Measurements from ENCODE around the gene RUVBL2. TPM values are rescaled to one million over a fixed set of nuclear protein-coding genes. Genes with fewer than 3 reads are reported as not detected.
"Not testable (repeated sequence)": the region's sequence is repeated elsewhere in the genome, so short reads cannot be mapped to it uniquely, and the experiment has no call there.

Gene RUVBL2
- total RNA-seq, 4 donors from 2014 or later, result 80.5 to 131 (median 118) TPM

DNA sequence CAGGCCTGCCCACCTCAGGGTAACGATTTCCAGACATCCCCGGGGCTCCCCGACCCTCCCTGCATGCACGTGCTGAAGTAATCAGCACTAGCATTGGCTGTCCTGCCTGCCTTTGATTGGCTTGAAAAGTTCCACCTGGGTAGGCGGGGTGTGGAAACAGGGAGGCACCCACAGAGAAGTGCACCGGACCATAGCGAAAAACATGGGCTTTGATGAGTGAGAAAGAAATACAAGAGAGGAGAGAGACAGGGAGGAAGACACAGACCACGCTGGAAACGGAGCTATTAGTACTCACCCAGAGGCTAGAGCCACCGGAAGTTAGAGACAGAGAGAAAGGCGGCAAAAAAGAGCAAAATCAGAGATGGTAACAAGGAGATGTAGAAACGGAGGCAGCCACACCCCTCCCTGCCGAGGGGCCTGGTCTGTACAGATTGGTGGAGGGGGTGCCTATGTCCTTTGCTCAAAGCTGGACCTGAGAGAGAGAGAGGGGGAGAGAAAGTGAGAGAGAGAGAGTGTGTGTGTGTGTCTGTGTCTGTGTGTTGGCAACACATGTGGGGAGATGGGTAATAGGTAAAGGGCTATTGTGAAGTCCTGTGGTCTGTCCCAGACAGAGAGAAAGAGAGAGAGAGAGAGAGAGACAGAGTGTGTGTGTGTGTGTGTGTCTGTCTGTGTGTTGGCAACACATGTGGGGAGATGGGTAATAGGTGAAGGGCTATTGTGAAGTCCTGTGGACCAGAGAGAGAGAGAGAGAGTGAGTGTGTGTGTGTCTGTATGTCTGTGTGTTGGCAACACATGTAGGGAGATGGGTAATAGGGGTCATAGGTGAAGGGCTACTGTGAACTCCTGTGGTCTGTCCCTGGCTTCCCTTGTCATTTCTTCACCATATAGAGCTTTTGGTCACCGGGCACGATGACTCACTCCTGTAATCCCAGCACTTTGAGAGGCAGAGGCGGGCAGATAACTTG lies 27.5 kb downstream of the RUVBL2 start:
- whole genome bisulfite sequencing, 2 donors, result 28 to 32% methylated on average over 16 of the region's 16 CpGs
- intact Hi-C loops (cut with DNase I), result no loop called here
- DNase-seq, result no peak
- TF ChIP-seq, protein P1, sequence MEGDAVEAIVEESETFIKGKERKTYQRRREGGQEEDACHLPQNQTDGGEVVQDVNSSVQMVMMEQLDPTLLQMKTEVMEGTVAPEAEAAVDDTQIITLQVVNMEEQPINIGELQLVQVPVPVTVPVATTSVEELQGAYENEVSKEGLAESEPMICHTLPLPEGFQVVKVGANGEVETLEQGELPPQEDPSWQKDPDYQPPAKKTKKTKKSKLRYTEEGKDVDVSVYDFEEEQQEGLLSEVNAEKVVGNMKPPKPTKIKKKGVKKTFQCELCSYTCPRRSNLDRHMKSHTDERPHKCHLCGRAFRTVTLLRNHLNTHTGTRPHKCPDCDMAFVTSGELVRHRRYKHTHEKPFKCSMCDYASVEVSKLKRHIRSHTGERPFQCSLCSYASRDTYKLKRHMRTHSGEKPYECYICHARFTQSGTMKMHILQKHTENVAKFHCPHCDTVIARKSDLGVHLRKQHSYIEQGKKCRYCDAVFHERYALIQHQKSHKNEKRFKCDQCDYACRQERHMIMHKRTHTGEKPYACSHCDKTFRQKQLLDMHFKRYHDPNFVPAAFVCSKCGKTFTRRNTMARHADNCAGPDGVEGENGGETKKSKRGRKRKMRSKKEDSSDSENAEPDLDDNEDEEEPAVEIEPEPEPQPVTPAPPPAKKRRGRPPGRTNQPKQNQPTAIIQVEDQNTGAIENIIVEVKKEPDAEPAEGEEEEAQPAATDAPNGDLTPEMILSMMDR (IDR thresholded peaks at IDR 0.05), result no peak
- TF ChIP-seq POLR2A (IDR thresholded peaks at IDR 0.05), result no peak
- Histone ChIP-seq H3K4me3 (replicated peaks in 1 of 3) (no peak overlapping the region), H3K4me1 (peaks cover 17 to 24% of the 10 kb centered on the region in 2 donors), H3K36me3 (no peaks in the 10 kb centered on the region), H3K9me3 (no peaks in the 10 kb centered on the region), H3K27ac (no peak overlapping the region), H3K27me3 (no peaks in the 10 kb centered on the region)

DNA sequence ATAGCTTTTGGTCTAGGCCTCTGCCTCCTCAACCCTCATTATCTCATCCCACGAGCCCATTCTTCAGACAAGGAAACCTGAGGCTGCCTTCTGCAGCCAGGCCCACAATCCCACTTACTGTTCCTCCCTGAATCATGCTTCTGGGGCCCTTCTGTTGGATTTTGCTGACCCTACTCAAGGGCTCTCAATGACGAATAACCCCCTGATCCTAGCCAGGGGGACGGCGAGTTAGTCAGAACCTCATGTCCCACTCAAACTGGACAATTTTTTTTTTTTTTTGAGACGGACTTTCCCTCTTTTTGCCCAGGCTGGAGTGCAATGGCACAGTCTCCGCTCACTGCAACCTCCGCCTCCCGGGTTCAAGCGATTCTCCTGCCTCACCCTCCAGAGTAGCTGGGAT lies 28.4 kb downstream of the RUVBL2 start:
- Histone ChIP-seq H3K4me1 (peaks cover 17 to 24% of the 10 kb centered on the region in 2 donors), H3K4me3 (replicated peaks in 1 of 3) (no peak overlapping the region), H3K27ac (no peak overlapping the region), H3K9me3 (no peaks in the 10 kb centered on the region), H3K36me3 (no peaks in the 10 kb centered on the region), H3K27me3 (no peaks in the 10 kb centered on the region)
- DNase-seq, result no peak
- 90 to 94% methylated on average over 9 of the region's 9 CpGs for WGBS, 2 donors
- TF ChIP-seq, protein P1 (IDR thresholded peaks at IDR 0.05), result no peak
- no peak for TF ChIP-seq POLR2A (IDR thresholded peaks at IDR 0.05)
- intact Hi-C loops (cut with DNase I), result no loop called here

DNA sequence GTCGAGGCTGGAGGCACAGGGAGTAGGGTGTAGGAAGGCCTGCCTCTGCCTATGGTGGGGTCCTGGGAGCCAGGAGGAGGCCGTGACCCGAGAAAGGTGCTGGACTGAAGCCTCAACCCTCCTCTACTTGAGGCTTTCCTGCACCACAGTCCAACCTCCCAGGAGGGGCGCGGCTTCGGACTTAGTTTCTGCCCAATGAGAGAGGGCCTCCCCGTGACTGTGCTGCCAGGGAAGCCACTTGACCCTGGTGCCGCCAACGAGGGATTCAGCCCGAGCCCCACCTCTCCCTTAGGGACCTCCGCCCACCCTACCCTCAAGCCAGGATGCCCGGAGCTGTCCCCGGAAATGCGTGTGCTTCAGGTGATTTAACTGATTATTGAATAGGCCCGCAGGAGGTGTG lies 30.5 kb downstream of the RUVBL2 start, which contains the start of gene CGB3:
Gene CGB3, minus strand, starts transcription at position 101 of the 400 bp plus-strand sequence. CDS start 362 bp downstream, outside the sequence.
- H3K27me3 ChIP-seq; H3K27ac ChIP-seq; H3K36me3 ChIP-seq; intact Hi-C loops (cut with DNase I); H3K4me1 ChIP-seq; H3K9me3 ChIP-seq; H3K4me3 ChIP-seq (replicated peaks in 1 of 3); DNase-seq: not testable (repeated sequence)
- WGBS, 2 donors, result 53 to 87% methylated on average over 3 of the region's 15 CpGs

DNA sequence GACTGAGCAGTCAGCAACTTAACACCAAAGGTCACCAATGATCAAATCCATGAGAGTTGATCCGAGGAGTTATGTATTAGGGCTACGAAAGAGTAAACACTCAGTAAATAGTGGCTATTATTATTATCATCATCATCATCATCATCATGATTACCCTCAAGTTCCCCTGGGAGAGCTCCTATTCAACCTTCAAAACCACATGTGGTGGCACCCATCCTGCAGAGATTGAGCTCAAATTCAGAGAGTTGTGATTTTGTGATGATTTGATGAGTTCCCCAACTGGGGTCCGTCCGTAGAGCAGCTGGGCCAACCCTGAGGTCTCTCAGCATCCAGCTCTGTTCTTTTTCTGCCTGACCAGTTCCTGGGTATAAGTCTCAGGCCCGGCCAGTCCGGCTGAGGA lies 31.4 kb downstream of the RUVBL2 start:
- H3K9me3 ChIP-seq; H3K27me3 ChIP-seq; H3K36me3 ChIP-seq; H3K27ac ChIP-seq; H3K4me1 ChIP-seq; DNase-seq; intact Hi-C loops (cut with DNase I); H3K4me3 ChIP-seq (replicated peaks in 1 of 3): not testable (repeated sequence)
- 70 to 88% methylated on average over 2 to 4 of the region's 6 CpGs for WGBS, 2 donors

DNA sequence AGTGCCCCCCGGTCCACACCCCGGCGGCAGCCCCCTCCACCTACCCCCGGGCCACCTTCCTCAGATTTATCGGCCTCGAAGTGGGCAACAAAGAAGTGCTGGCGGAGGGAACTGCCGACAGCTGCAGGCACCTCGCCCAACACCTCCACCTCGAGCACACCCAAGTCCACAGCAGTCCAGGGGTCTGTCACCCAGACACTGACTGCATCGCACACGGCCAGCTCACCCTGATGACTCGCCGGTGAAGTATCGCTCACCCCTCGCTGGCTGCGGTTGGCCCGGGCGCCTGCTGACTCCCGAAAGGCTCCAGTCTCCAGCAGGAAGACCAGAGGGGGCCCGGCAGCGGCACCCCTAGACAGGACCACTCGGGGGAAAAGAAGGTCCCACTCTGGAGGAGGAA lies 31.9 kb downstream of the RUVBL2 start:
- H3K27me3 ChIP-seq; H3K4me3 ChIP-seq (replicated peaks in 1 of 3); H3K4me1 ChIP-seq; DNase-seq; intact Hi-C loops (cut with DNase I); H3K9me3 ChIP-seq; H3K36me3 ChIP-seq; H3K27ac ChIP-seq: not testable (repeated sequence)
- 82 to 88% methylated on average over 18 to 20 of the region's 23 CpGs for WGBS, 2 donors

DNA sequence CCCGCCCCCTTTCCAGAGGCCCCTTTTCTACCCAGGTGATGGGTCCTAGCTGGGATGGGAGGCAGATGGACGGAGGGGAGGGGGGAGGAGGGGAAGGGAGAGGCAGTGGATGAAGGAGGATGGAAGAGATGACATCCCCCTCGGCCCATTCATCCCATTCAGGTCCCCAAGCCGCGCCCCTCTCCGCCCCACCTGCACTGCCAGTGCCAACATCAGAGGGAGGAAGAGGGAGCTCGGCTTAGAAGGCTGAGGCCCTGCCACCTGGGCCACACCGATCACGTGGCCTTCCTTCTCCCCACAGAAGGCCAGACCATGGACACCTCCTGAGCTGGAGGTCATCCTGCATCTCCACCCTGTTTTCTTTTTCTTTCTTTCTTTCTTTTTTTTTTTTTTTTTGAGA lies 35.0 kb downstream of the RUVBL2 start:
- H3K36me3 ChIP-seq; H3K27ac ChIP-seq; H3K4me1 ChIP-seq; intact Hi-C loops (cut with DNase I); H3K9me3 ChIP-seq; H3K27me3 ChIP-seq; H3K4me3 ChIP-seq (replicated peaks in 1 of 3); DNase-seq: not testable (repeated sequence)
- WGBS, 2 donors, result 79 to 83% methylated on average over 7 to 8 of the region's 9 CpGs

DNA sequence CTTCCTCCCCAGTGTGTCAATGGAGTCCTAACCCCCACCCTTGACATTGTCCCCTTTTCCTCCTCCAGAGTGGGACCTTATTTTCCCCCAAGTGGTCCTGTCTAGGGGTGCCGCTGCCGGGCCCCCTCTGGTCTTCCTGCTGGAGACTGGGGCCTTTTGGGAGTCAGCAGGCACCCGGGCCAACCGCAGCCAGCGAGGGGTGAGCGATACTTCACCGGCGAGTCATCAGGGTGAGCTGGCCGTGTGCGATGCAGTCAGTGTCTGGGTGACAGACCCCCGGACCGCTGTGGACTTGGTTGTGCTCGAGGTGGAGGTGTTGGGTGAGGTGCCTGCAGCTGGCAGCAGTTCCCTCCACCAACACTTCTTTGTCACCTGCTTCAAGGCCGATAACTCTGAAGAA lies 36.1 kb downstream of the RUVBL2 start:
- H3K27ac ChIP-seq; H3K4me1 ChIP-seq; H3K27me3 ChIP-seq; H3K9me3 ChIP-seq; DNase-seq; H3K4me3 ChIP-seq (replicated peaks in 1 of 3); intact Hi-C loops (cut with DNase I); H3K36me3 ChIP-seq: not testable (repeated sequence)
- WGBS, 2 donors, result 92 to 95% methylated on average over 8 to 11 of the region's 14 CpGs

DNA sequence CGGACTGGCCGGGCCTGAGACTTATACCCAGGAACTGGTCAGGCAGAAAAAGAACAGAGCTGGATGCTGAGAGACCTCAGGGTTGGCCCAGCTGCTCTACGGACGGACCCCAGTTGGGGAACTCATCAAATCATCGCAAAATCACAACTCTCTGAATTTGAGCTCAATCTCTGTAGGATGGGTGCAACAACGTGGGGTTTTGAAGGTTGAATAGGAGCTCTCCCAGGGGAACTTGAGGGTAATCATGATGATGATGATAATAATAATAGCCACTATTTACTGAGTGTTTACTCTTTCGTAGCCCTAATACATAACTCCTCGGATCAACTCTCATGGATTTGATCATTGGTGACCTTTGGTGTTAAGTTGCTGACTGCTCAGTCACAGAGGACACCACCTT lies 36.6 kb downstream of the RUVBL2 start:
- 92 to 95% methylated on average over 4 to 7 of the region's 8 CpGs for WGBS, 2 donors
- DNase-seq; H3K36me3 ChIP-seq; intact Hi-C loops (cut with DNase I); H3K4me1 ChIP-seq; H3K27me3 ChIP-seq; H3K27ac ChIP-seq; H3K4me3 ChIP-seq (replicated peaks in 1 of 3); H3K9me3 ChIP-seq: not testable (repeated sequence)

DNA sequence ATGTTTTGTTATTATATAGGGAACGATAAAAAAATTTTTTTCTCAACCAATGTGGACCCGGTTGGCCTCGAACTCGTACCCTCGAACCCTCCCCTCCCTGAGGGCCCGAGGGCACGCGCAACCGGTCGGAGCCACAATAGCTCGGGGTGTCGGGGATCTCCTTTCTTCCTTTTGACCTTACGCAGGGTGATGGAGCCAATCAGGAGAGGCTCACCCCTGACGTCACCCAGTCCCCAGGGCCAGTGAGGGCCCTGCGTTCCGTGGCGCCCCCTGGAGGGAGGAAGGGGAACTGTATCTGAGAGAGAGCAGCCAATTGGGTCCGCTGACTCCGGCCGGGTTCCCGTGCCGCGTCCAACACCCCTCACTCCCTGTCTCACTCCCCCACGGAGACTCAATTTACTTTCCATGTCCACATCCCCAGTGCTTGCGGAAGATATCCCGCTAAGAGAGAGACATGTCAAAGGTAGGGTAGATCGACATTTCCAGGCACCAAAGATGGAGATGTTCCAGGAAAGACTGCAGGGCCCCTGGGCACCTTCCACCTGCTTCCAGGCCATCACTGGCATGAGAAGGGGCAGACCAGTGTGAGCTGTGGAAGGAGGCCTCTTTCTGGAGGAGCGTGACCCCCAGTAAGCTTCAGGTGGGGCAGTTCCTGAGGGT lies 38.1 kb downstream of the RUVBL2 start, which contains the start of gene CGB2:
Gene CGB2, plus strand, starts transcription at position 249 of the 660 bp plus-strand sequence. Its CDS starts 206 bp downstream, at position 455.
- not testable (repeated sequence) for H3K27me3 ChIP-seq
- WGBS, 2 donors, result 21 to 34% methylated on average over 22 to 28 of the region's 28 CpGs

More for the DNA sequence above, 38.1 kb downstream of the RUVBL2 start, which contains the start of gene CGB2:
- DNase-seq; H3K4me1 ChIP-seq; H3K36me3 ChIP-seq; H3K27ac ChIP-seq; H3K4me3 ChIP-seq (replicated peaks in 1 of 3); H3K9me3 ChIP-seq; intact Hi-C loops (cut with DNase I): not testable (repeated sequence)
